H1 (cell line): ENCODE results near the gene CLDND1. TPM values are rescaled to one million over a fixed set of nuclear protein-coding genes. Genes with fewer than 3 reads are reported as not detected.

Source experiments
- CTCF ChIA-PET: fragments of 300-600 bp; sonication (Branson Sonifier 250); formaldehyde crosslinking; loops from one replicate; lab custom pipeline; 2021; ENCODE audit not compliant: partially characterized antibody; lab: Charles Lee
- POLR2A ChIA-PET: fragments of 300-600 bp; sonication (Branson Sonifier 250); formaldehyde crosslinking; loops from one replicate; lab custom pipeline; 2021; ENCODE audit warnings: inconsistent platforms; ENCODE audit not compliant: partially characterized antibody; lab: Charles Lee
- DNase-seq, 2 experiments: peaks; one replicate each; pipeline versions ENCODE4 v3.0.0 to v3.0.0-alpha.2; 2010 to 2022; ENCODE audit warnings: low spot score in 2 of 2, low read depth in 1 of 2, mixed read lengths in 1 of 2
- FAIRE-seq: peaks from 2 replicates; lab custom pipeline; 2011; peaks lifted over from hg19 to GRCh38; lab: Jason Lieb, UNC
- H2AFZ ChIP-seq: 2 replicates; pipeline ENCODE4 v1.8.1; 2012; ENCODE audit warnings: low read length, inconsistent platforms
- H2AK5ac ChIP-seq: 2 replicates; pipeline ENCODE4 v1.6.1; 2013; ENCODE audit warnings: low read depth, low read length
- H2BK120ac ChIP-seq: replicated peaks from 2 replicates; pipeline ENCODE3; 2013; ENCODE audit warnings: low read depth, low read length, inconsistent platforms
- H2BK12ac ChIP-seq: 2 replicates; pipeline ENCODE4 v1.6.1; 2013; ENCODE audit warnings: low read depth, low read length
- H2BK15ac ChIP-seq: 2 replicates; pipeline ENCODE4 v1.6.1; 2013; ENCODE audit warnings: low read length
- H2BK20ac ChIP-seq: 2 replicates; pipeline ENCODE4 v1.6.1; 2013; ENCODE audit warnings: low read length
- H2BK5ac ChIP-seq: 2 replicates; pipeline ENCODE4 v1.6.1; 2013; ENCODE audit warnings: low read depth, low read length
- H3K14ac ChIP-seq: 2 replicates; pipeline ENCODE4 v1.6.1; 2013; ENCODE audit warnings: inconsistent platforms; ENCODE audit not compliant: insufficient read length
- H3K18ac ChIP-seq: 2 replicates; pipeline ENCODE4 v1.6.1; 2013; ENCODE audit warnings: low read length; ENCODE audit errors: extremely low read depth
- H3K23ac ChIP-seq: 2 replicates; pipeline ENCODE4 v1.6.1; 2013; ENCODE audit warnings: inconsistent platforms; ENCODE audit not compliant: insufficient read length
- H3K23me2 ChIP-seq: 2 replicates; pipeline ENCODE4 v1.6.1; 2013; ENCODE audit warnings: low read depth, low read length
- H3K27ac ChIP-seq: 2 replicates; pipeline ENCODE4 v1.6.1; 2011; ENCODE audit warnings: low read depth, low read length, inconsistent platforms
- H3K27me3 ChIP-seq, 4 experiments: replicated peaks in 1 of 4; 1 replicate in 1 of 4; 2 replicates in 3 of 4; pipeline versions ENCODE4 v1.6.1 to v1.8.1; 2011 to 2013; ENCODE audit warnings: low read length in 3 of 4, mild to moderate bottlenecking in 3 of 4, inconsistent platforms in 2 of 4, mixed read lengths in 2 of 4, moderate library complexity in 1 of 4; ENCODE audit not compliant: control insufficient read depth in 3 of 4, insufficient read depth in 3 of 4; ENCODE audit errors: extremely low read depth in 1 of 4
- H3K36me3 ChIP-seq, 4 experiments: 2 replicates each; pipeline versions ENCODE4 v1.6.1 to v1.8.1; 2011 to 2013; ENCODE audit warnings: mild to moderate bottlenecking in 4 of 4, low read length in 3 of 4, moderate library complexity in 2 of 4, control low read depth in 1 of 4, inconsistent platforms in 1 of 4; ENCODE audit not compliant: insufficient read depth in 4 of 4, control insufficient read depth in 2 of 4
- H3K4ac ChIP-seq: replicated peaks from 2 replicates; pipeline ENCODE3; 2013; ENCODE audit warnings: low read length, low read depth, mixed read lengths, inconsistent platforms; ENCODE audit not compliant: insufficient read length
- H3K4me1 ChIP-seq, 4 experiments: replicated peaks in 1 of 4; 1 replicate in 1 of 4; 2 replicates in 3 of 4; pipeline versions ENCODE4 v1.6.1 to v1.8.1; 2011 to 2013; ENCODE audit warnings: low read length in 3 of 4, inconsistent platforms in 2 of 4, mixed read lengths in 1 of 4; ENCODE audit not compliant: insufficient read depth in 4 of 4, control insufficient read depth in 3 of 4
- H3K4me2 ChIP-seq, 2 experiments: 2 replicates each; pipeline versions ENCODE4 v1.6.1 to v1.8.1; 2011 to 2013; ENCODE audit warnings: low read depth in 2 of 2, low read length in 2 of 2, control low read depth in 1 of 2, inconsistent platforms in 1 of 2, mild to moderate bottlenecking in 1 of 2; ENCODE audit not compliant: insufficient read depth in 1 of 2
- H3K4me3 ChIP-seq, 4 experiments: fragments of 200-600, 300-600 bp in 1 of 4; sonication (generic), shearing (Covaris generic), sonication (Bioruptor Twin) in 1 of 4; 2 replicates each; pipeline versions ENCODE4 v1.5.1 to v1.8.1; 2011 to 2016; ENCODE audit warnings: low read length in 4 of 4, low read depth in 3 of 4, control low read depth in 2 of 4, inconsistent platforms in 2 of 4, mild to moderate bottlenecking in 2 of 4, mixed read lengths in 1 of 4, moderate library complexity in 1 of 4; ENCODE audit not compliant: insufficient read depth in 2 of 4; ENCODE audit errors: extremely low read depth in 1 of 4
- H3K56ac ChIP-seq: replicated peaks from 2 replicates; pipeline ENCODE3; 2013; ENCODE audit warnings: low read depth, mild to moderate bottlenecking, mixed read lengths, low read length, inconsistent platforms; ENCODE audit not compliant: insufficient read length
- H3K79me1 ChIP-seq: 2 replicates; pipeline ENCODE4 v1.6.1; 2013; ENCODE audit warnings: low read depth, low read length, control low read depth
- H3K79me2 ChIP-seq, 2 experiments: 2 replicates each; pipeline versions ENCODE4 v1.6.1 to v1.8.1; 2012 to 2013; ENCODE audit warnings: low read length in 2 of 2, mild to moderate bottlenecking in 2 of 2, inconsistent platforms in 1 of 2; ENCODE audit not compliant: insufficient read depth in 2 of 2, control insufficient read depth in 1 of 2
- H3K9ac ChIP-seq, 4 experiments: replicated peaks in 1 of 4; 1 replicate in 1 of 4; 2 replicates in 3 of 4; pipeline versions ENCODE4 v1.6.1 to v1.8.1; 2011 to 2013; ENCODE audit warnings: low read depth in 3 of 4, low read length in 3 of 4, control low read depth in 2 of 4, mild to moderate bottlenecking in 2 of 4, moderate library complexity in 2 of 4, inconsistent platforms in 1 of 4; ENCODE audit errors: extremely low read depth in 1 of 4
- H3K9me3 ChIP-seq, 2 experiments: 2 replicates each; pipeline versions ENCODE4 v1.6.1 to v1.8.1; 2012 to 2013; ENCODE audit warnings: mild to moderate bottlenecking in 2 of 2, moderate library complexity in 2 of 2, control low read depth in 1 of 2, inconsistent platforms in 1 of 2, low read depth in 1 of 2, low read length in 1 of 2, mixed read lengths in 1 of 2; ENCODE audit not compliant: insufficient read depth in 2 of 2
- H4K20me1 ChIP-seq, 2 experiments: replicated peaks in 1 of 2; 2 replicates each; pipeline versions ENCODE3 to v1.8.1; 2011 to 2013; ENCODE audit warnings: inconsistent platforms in 2 of 2, low read length in 2 of 2, mild to moderate bottlenecking in 1 of 2; ENCODE audit not compliant: insufficient read depth in 2 of 2, control insufficient read depth in 1 of 2
- H4K5ac ChIP-seq: 2 replicates; pipeline ENCODE4 v1.6.1; 2013; ENCODE audit warnings: low read length, low read depth, mixed read lengths, inconsistent platforms; ENCODE audit not compliant: insufficient read length
- H4K8ac ChIP-seq: 2 replicates; pipeline ENCODE4 v1.8.0; 2013; ENCODE audit warnings: mild to moderate bottlenecking, moderate library complexity, low read length, inconsistent platforms; ENCODE audit not compliant: insufficient read depth; ENCODE audit errors: extremely low read depth
- H4K91ac ChIP-seq: replicated peaks from 2 replicates; pipeline ENCODE3; 2013; ENCODE audit warnings: low read length, mixed read lengths, inconsistent platforms; ENCODE audit not compliant: insufficient read length
- BCL11A ChIP-seq, 2 experiments: IDR thresholded peaks; one replicate each; pipeline ENCODE4 v1.6.1; 2011; ENCODE audit warnings: low read depth in 2 of 2, low read length in 2 of 2, mild to moderate bottlenecking in 2 of 2
- CHD2 ChIP-seq: IDR thresholded peaks from 2 replicates; pipeline ENCODE4 v1.6.1; 2012; ENCODE audit warnings: low read length, improper control_type of control experiment
- EZH2 ChIP-seq: fragments of 200-600 bp; sonication (generic); IDR thresholded peaks from 2 replicates; pipeline ENCODE4 v1.7.1; 2012; ENCODE audit warnings: low read depth, mild to moderate bottlenecking, moderate library complexity, low read length, inconsistent platforms; ENCODE audit not compliant: severe bottlenecking
- HDAC6 ChIP-seq: IDR thresholded peaks from one replicate; pipeline ENCODE4 v1.7.1; 2012; ENCODE audit warnings: low read depth, mild to moderate bottlenecking, inconsistent platforms, low read length, moderate library complexity
- KDM1A ChIP-seq: fragments of 200-600, 300-600 bp; sonication (generic); IDR thresholded peaks from 2 replicates; pipeline ENCODE4 v1.7.1; 2016; ENCODE audit warnings: mild to moderate bottlenecking, low read length, borderline replicate concordance
- KDM5A ChIP-seq: fragments of 200-600 bp; IDR thresholded peaks from 2 replicates; pipeline ENCODE4 v1.7.1; 2012; ENCODE audit warnings: mild to moderate bottlenecking, low read length, inconsistent platforms, mixed read lengths
- POLR2A ChIP-seq, 2 experiments: IDR thresholded peaks; 1 replicate in 1 of 2; 2 replicates in 1 of 2; pipeline ENCODE4 v1.6.1; 2011; ENCODE audit warnings: low read depth in 2 of 2, low read length in 2 of 2, mild to moderate bottlenecking in 2 of 2; ENCODE audit errors: control extremely low read depth in 1 of 2
- POLR2AphosphoS5 ChIP-seq: IDR thresholded peaks from 2 replicates; pipeline ENCODE4 v1.6.1; 2011; ENCODE audit warnings: low read depth, low read length
- POU5F1 ChIP-seq: IDR thresholded peaks from 2 replicates; pipeline ENCODE4 v1.6.1; 2011; ENCODE audit warnings: low read depth, mild to moderate bottlenecking, low read length, moderate library complexity
- SP4 ChIP-seq: IDR thresholded peaks from 2 replicates; pipeline ENCODE4 v1.6.1; 2012; ENCODE audit warnings: low read length, inconsistent platforms
- TAF7 ChIP-seq: optimal IDR thresholded peaks from 2 replicates; pipeline ENCODE3; 2011; ENCODE audit warnings: low read depth, mild to moderate bottlenecking, inconsistent platforms, low read length, moderate library complexity, borderline replicate concordance
- TBP ChIP-seq: IDR thresholded peaks from 2 replicates; pipeline ENCODE4 v1.6.1; 2011; ENCODE audit warnings: low read depth, low read length, improper control_type of control experiment
- TCF12 ChIP-seq: IDR thresholded peaks from 2 replicates; pipeline ENCODE4 v1.6.1; 2011; ENCODE audit warnings: low read depth, mild to moderate bottlenecking, low read length
- WGBS, 2 experiments: shearing (Covaris generic) in 1 of 2; methylation state at CpG; one replicate each; pipeline versions ENCODE4 v1.1.6 to v1.1.7; 2013 to 2015; ENCODE audit warnings: low lambda C conversion rate in 2 of 2, mixed read lengths in 2 of 2, inconsistent platforms in 1 of 2, low coverage in 1 of 2, missing lambda C conversion rate in 1 of 2; ENCODE audit not compliant: insufficient replicate concordance in 2 of 2, insufficient coverage in 1 of 2, insufficient read length in 1 of 2; ENCODE audit errors: extremely low coverage in 1 of 2, missing lambda C conversion rate in 1 of 2; 5-methylcytosine and 5-hydroxymethylcytosine counted together
- polyA plus RNA-seq, 7 experiments: library from polyadenylated mRNA; depleted of rRNA in 3 of 7; stranded (reverse) in 5 of 7; unstranded in 2 of 7; fragments of >200 nt in 5 of 7; fragments of 200-250 nt in 2 of 7; gene quantifications; 1 replicate in 5 of 7; 2 replicates in 1 of 7; 4 replicates in 1 of 7; pipeline versions ENCODE4 v1.2.1 to v1.2.3, GENCODE V29; 2011 to 2013; ENCODE audit warnings: missing spikeins in 2 of 7, mixed read lengths in 2 of 7
- total RNA-seq: library from RNA; stranded (reverse); fragmentation: NEBNext Ultra II Directional; extraction: Animal tissue kit (Norgen Biotek cat#: 25700); gene quantifications from 2 replicates; pipeline ENCODE4 v1.2.1, GENCODE V29; 2021
- TF ChIP-seq, protein P1 (sequence below), 3 experiments: IDR thresholded peaks; 1 replicate in 2 of 3; 2 replicates in 1 of 3; pipeline versions ENCODE4 v1.5.1 to v1.6.1; 2011; ENCODE audit warnings: low read length in 3 of 3, mild to moderate bottlenecking in 3 of 3, inconsistent platforms in 2 of 3, low read depth in 1 of 3, moderate library complexity in 1 of 3; ENCODE audit not compliant: insufficient read depth in 1 of 3; ENCODE audit errors: control extremely low read depth in 1 of 3

The CLDND1 gene
- total and polyA plus RNA-seq, 2 of the 8 experiments (the other 6 are each of a cell fraction or from before 2014, with no cell fraction given): 68.2 to 152 TPM

DNA sequence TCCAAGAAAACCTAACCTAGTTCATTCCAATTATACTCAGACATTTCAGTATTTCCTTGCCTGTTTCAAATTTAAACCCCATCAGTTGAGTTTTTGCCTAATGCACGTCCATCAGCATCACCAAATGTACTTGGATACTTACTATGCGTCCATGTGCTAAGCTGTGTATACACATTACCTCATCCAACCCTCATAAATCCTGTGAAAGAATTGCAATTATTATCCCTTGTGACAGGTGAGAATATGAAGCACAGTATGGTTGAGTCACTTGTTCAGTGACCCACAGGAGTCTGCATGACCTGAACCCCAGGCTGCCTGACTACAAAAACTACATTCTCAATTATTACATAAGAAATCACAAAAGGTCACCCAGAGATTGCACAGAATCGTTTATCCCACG lies 22.7 kb downstream of the CLDND1 start:
- no peak for FAIRE-seq
- Histone ChIP-seq H2BK12ac (no peak overlapping the region), H3K9ac (no peak overlapping the region)
- no peak for TF ChIP-seq KDM1A
- TF ChIP-seq TCF12: no peak
- no peak for TF ChIP-seq TAF7
- no peak for TF ChIP-seq BCL11A (IDR thresholded peaks at IDR 0.05; ENCODE audit: low read depth in 2 of 2, low read length in 2 of 2)
- TF ChIP-seq TBP: no peak
- TF ChIP-seq POLR2AphosphoS5: no peak
- TF ChIP-seq CHD2: no peak
- no peak for TF ChIP-seq EZH2
- no peak for TF ChIP-seq KDM5A
- no peak for TF ChIP-seq POU5F1
- TF ChIP-seq POLR2A (IDR thresholded peaks at IDR 0.05; ENCODE audit: control extremely low read depth in 1 of 2, low read depth in 2 of 2, low read length in 2 of 2): no peak
- no peak for TF ChIP-seq SP4
- TF ChIP-seq HDAC6: no peak
- TF ChIP-seq, protein P1, sequence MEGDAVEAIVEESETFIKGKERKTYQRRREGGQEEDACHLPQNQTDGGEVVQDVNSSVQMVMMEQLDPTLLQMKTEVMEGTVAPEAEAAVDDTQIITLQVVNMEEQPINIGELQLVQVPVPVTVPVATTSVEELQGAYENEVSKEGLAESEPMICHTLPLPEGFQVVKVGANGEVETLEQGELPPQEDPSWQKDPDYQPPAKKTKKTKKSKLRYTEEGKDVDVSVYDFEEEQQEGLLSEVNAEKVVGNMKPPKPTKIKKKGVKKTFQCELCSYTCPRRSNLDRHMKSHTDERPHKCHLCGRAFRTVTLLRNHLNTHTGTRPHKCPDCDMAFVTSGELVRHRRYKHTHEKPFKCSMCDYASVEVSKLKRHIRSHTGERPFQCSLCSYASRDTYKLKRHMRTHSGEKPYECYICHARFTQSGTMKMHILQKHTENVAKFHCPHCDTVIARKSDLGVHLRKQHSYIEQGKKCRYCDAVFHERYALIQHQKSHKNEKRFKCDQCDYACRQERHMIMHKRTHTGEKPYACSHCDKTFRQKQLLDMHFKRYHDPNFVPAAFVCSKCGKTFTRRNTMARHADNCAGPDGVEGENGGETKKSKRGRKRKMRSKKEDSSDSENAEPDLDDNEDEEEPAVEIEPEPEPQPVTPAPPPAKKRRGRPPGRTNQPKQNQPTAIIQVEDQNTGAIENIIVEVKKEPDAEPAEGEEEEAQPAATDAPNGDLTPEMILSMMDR (IDR thresholded peaks at IDR 0.05; ENCODE audit: control extremely low read depth in 1 of 3, insufficient read depth in 1 of 3, low read depth in 1 of 3, low read length in 3 of 3): no peak

More for the DNA sequence above, 22.7 kb downstream of the CLDND1 start:
- Histone ChIP-seq H3K79me1 (no peaks in the 10 kb centered on the region), H3K36me3 (no peaks in the 10 kb centered on the region), H2BK15ac (no peak overlapping the region), H3K4me2 (no peak overlapping the region), H3K27ac (no peak overlapping the region), H3K4me3 (no peak overlapping the region), H3K23ac (no peak overlapping the region), H3K23me2 (no peaks in the 10 kb centered on the region), H2AFZ (no peak overlapping the region), H2BK120ac (no peak overlapping the region), H4K91ac (no peak overlapping the region), H3K4me1 (no peaks in the 10 kb centered on the region), H3K27me3 (no peaks in the 10 kb centered on the region), H3K56ac (no peak overlapping the region), H2AK5ac (no peak overlapping the region), H3K4ac (no peak overlapping the region), H3K18ac (no peak overlapping the region), H4K8ac (no peak overlapping the region), H4K20me1 (no peaks in the 10 kb centered on the region), H4K5ac (no peak overlapping the region), H3K14ac (no peak overlapping the region), H3K9me3 (no peaks in the 10 kb centered on the region), H2BK5ac (no peak overlapping the region), H2BK20ac (no peak overlapping the region), H3K79me2 (no peaks in the 10 kb centered on the region)
- 89% methylated on average over 4 of the region's 4 CpGs; no CpG with 5 or more reads in 1 of the 2 experiments for WGBS, 2 experiments
- ChIA-PET CTCF (interaction anchor here (0.5 to 1.2 kb wide), 2 partner anchors 12 to 1964 kb away, joined by 3 to 5 read pairs; no protein-coding TSS in a partner anchor), POLR2A (no interaction called here)
- no peak for DNase-seq
